ENCODE measurements around the gene WDR87. TPM values are rescaled to one million over a fixed set of nuclear protein-coding genes. Genes with fewer than 3 reads are reported as not detected.

Gene WDR87
- total RNA-seq, 2 experiments from 2014 or later = not detected

GRCh38 chr19:37902668-37903067, 3.7 kb downstream of the WDR87 start:
- TF ChIP-seq CTCF (IDR thresholded peaks at IDR 0.05) = peak; percentile 85
- POLR2A ChIA-PET = interaction anchor here (1.0 to 1.1 kb wide), 2 partner anchors 147 to 472 kb away, joined by 3 to 4 read pairs; partner anchors contain the start of gene PSMD8
- Histone ChIP-seq H3K9me3 (ENCODE audit: control insufficient read depth in 1 of 2, insufficient read depth in 1 of 2, low read length in 2 of 2) (no peaks in the 10 kb centered on the region), H3K36me3 (ENCODE audit: insufficient read depth, low read length) (no peaks in the 10 kb centered on the region), H3K4me3 (ENCODE audit: low read length) (no peak overlapping the region), H3K4me1 (ENCODE audit: insufficient read depth, low read length) (peaks cover 10% of the 10 kb centered on the region), H3K27ac (ENCODE audit: low read depth in 1 of 2, low read length in 2 of 2) (no peak overlapping the region), H3K27me3 (ENCODE audit: control insufficient read depth in 1 of 2, insufficient read depth in 2 of 2, low read length in 2 of 2) (no peaks in the 10 kb centered on the region)
- Mint-ChIP-seq H3K27ac (peak overlapping the region; percentile 68), H3K27me3 (no peaks in the 10 kb centered on the region), H3K36me3 (ENCODE audit: low read depth) (peaks cover 5% of the 10 kb centered on the region), H3K4me1 (ENCODE audit: low read depth) (peaks cover 18% of the 10 kb centered on the region), H3K9me3 (no peaks in the 10 kb centered on the region), H3K4me3 (peak overlapping the region; percentile 83)
- DNase-seq = peak; percentile 67 to 91 (median 79)
- CTCF ChIA-PET = interaction anchor here (0.5 to 3.3 kb wide), 27 partner anchors 10 to 998 kb away, joined by 3 to 18 read pairs (median 4); partner anchors contain the start of genes CATSPERG, FAM98C, NFKBIB and PSMD8
- intact Hi-C loops (cut with DNase I, micrococcal nuclease) = loop anchor here (1.0 to 10.0 kb wide), 9 partner anchors 195 to 1688 kb away; partner anchors contain the start of genes CATSPERG (in 1 of the 2), EIF3K (in 1 of the 2), MAP4K1 (in 1 of the 2) and MRPS12 (in 1 of the 2)
- peak; percentile 18 for ATAC-seq (ENCODE audit: poor library complexity)

DNA sequence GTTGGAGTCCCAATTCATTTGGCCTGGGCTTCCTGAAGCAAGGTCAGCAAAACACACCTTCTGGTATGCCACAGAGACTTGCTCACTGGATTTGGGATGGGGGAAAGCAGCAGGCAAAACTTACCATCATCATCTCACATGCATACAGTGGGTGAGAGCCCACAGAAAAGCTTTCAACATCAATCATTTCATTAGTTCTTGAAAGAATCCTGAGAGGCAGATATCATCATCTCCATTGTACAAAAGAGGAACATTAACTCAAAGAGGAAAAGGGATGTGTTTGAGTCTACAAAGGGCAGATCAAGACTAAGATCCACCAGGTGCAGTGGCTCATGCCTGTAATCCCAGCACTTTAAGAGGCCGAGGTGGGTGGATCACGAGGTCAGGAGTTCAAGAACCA, 6.4 kb downstream of the WDR87 start:
- no peaks in the 10 kb centered on the region for H3K36me3 Mint-ChIP-seq (ENCODE audit: low read depth)
- POLR2A ChIA-PET = interaction anchor here (1.2 kb wide), 1 partner anchor 149 kb away, joined by 3 read pairs; no protein-coding TSS in a partner anchor
- Histone ChIP-seq H3K9me3 (ENCODE audit: control insufficient read depth in 1 of 2, insufficient read depth in 1 of 2, low read length in 2 of 2) (no peaks in the 10 kb centered on the region), H3K27me3 (ENCODE audit: control insufficient read depth in 1 of 2, insufficient read depth in 2 of 2, low read length in 2 of 2) (no peaks in the 10 kb centered on the region), H3K4me1 (ENCODE audit: insufficient read depth, low read length) (no peaks in the 10 kb centered on the region), H3K4me3 (ENCODE audit: low read length) (no peak overlapping the region), H3K27ac (ENCODE audit: low read depth in 1 of 2, low read length in 2 of 2) (no peak overlapping the region), H3K36me3 (ENCODE audit: insufficient read depth, low read length) (no peaks in the 10 kb centered on the region)
- no peak overlapping the region for H3K27ac Mint-ChIP-seq
- no peaks in the 10 kb centered on the region for H3K9me3 Mint-ChIP-seq
- DNase-seq = no peak
- H3K27me3 Mint-ChIP-seq = no peaks in the 10 kb centered on the region
- ATAC-seq (ENCODE audit: poor library complexity) = no peak
- CTCF ChIA-PET = interaction anchor here (3.3 kb wide), 1 partner anchor 325 kb away, joined by 7 read pairs; no protein-coding TSS in a partner anchor
- intact Hi-C loops (cut with DNase I, micrococcal nuclease) = loop anchor here (2.0 to 10.0 kb wide), 9 partner anchors 195 to 1685 kb away; partner anchors contain the start of genes CATSPERG (in 1 of the 2), EIF3K (in 1 of the 2), MAP4K1 (in 1 of the 2) and MRPS12 (in 1 of the 2)
- H3K4me3 Mint-ChIP-seq = no peak overlapping the region
- no peak for TF ChIP-seq CTCF (IDR thresholded peaks at IDR 0.05)
- peaks cover 5% of the 10 kb centered on the region for H3K4me1 Mint-ChIP-seq (ENCODE audit: low read depth)

GRCh38 chr19:37899453-37899852, 6.9 kb downstream of the WDR87 start:
- H3K9me3 Mint-ChIP-seq = no peaks in the 10 kb centered on the region
- no peaks in the 10 kb centered on the region for H3K36me3 Mint-ChIP-seq (ENCODE audit: low read depth)
- no peak overlapping the region for H3K4me3 Mint-ChIP-seq
- CTCF ChIA-PET = interaction anchor here (1.1 to 1.4 kb wide), 3 partner anchors 95 to 474 kb away, joined by 3 to 4 read pairs (median 4); partner anchors contain the start of gene PSMD8
- intact Hi-C loops (cut with DNase I, micrococcal nuclease) = loop anchor here (2.0 kb wide), 2 partner anchors 195 to 435 kb away; partner anchors contain the start of gene CATSPERG (in 1 of the 2)
- peaks cover 5% of the 10 kb centered on the region for H3K4me1 Mint-ChIP-seq (ENCODE audit: low read depth)
- Histone ChIP-seq H3K4me1 (ENCODE audit: insufficient read depth, low read length) (no peaks in the 10 kb centered on the region), H3K9me3 (ENCODE audit: control insufficient read depth in 1 of 2, insufficient read depth in 1 of 2, low read length in 2 of 2) (no peaks in the 10 kb centered on the region), H3K4me3 (ENCODE audit: low read length) (no peak overlapping the region), H3K36me3 (ENCODE audit: insufficient read depth, low read length) (no peaks in the 10 kb centered on the region), H3K27ac (ENCODE audit: low read depth in 1 of 2, low read length in 2 of 2) (no peak overlapping the region), H3K27me3 (ENCODE audit: control insufficient read depth in 1 of 2, insufficient read depth in 2 of 2, low read length in 2 of 2) (no peaks in the 10 kb centered on the region)
- H3K27me3 Mint-ChIP-seq = no peaks in the 10 kb centered on the region
- DNase-seq (no peak), ATAC-seq (ENCODE audit: poor library complexity) (no peak)
- H3K27ac Mint-ChIP-seq = no peak overlapping the region
- TF ChIP-seq CTCF (IDR thresholded peaks at IDR 0.05) = no peak
- POLR2A ChIA-PET = interaction anchor here (1.2 kb wide), 1 partner anchor 150 kb away, joined by 3 read pairs; no protein-coding TSS in a partner anchor

Measured in CD4-positive, alpha-beta T cell (primary cell).